Activated CD8-positive, alpha-beta memory T cell treated with anti-CD3 and anti-CD28 coated beads for 1 hour (primary cell): ENCODE results near the gene TRAPPC8.
"Not testable (repeated sequence)": the region's sequence is repeated elsewhere in the genome, so short reads cannot be mapped to it uniquely, and the experiment has no call there.

ENCODE experiments used
- DNase-seq, 2 donors: peaks; one replicate each; pipeline ENCODE4 v3.0.0-alpha.2; 2020; ENCODE audit warnings: low read depth in 1 of 2; ENCODE audit errors: extremely low read depth in 1 of 2

Gene TRAPPC8

DNA sequence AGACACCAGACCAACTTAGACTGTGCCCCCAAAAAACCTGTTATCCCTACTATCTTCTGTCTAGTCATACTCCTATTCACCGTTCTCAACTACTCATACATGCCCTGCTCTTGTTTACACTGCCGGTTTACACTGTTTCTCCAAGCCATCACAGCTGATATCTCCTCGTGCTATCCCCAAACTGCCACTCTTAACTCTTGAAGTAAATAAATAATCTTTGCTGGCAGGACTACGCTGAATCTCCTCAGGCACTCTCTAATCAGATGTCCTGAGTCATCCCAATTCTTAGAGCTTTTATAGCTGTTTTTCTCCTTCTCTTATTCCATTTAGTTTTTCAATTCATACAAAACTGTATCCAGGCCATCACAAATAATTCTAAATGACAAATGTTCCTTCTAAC is 133.9 kb downstream of the TRAPPC8 start:
- not testable (repeated sequence) for DNase-seq

DNA sequence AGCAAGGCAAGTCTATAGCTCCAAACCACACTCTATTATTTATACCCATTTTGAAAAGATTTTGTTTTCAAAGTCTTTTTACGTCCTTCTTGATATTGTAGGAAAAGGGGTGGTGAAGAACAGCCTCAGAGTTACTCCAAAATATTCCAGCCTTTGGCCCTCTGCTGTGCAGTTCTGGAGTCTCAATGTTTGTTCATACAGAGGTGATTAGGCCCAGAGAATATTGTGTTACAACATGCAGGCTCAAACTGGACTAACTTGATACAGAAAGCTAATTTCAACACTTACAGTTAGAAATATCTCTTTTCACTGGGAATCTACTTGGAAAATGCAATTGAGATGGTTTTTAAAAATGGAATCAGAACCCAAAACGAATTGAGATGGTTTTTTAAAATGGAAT is 141.8 kb downstream of the TRAPPC8 start:
- DNase-seq, result no peak

GRCh38 chr18:31799257-31799656 is 143.7 kb downstream of the TRAPPC8 start:
- DNase-seq, result not testable (repeated sequence)

DNA sequence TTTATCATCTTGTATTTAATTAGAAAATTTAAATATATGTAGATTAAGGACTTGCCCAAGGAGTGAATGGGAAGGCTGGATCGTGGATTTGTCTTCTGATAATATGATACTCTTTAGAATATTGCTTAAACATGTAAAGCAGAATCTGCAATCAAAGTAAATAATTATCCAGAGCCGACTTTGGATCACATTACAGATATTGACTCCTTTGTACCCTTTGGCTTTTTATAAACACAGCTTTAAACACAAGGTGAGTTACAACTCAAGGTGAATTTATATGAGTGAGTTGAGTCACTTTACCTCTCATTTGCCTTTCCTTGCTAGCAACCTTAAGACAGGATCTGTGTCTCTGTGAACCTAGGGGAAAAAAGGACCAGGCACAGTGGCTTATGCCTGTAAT is 144.5 kb downstream of the TRAPPC8 start:
- no peak for DNase-seq

DNA sequence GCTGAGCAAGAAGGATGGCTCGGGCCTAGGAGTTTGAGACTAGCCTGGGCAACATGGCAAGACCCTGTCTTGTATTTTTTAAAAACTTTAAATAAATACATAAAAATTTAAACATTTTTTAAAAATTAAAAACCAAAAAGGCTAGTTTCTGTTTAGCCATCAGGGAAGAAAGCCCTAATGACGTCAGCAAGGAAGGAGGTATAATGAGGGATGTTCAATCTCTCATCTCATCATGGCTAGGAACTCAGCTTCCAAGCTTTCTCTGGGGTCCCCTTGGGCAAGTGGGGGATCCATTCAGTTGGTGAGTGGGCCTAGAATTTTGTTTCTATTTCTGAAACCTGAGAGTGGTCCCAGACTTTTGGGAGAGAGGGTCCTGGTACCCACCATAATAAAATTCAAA is 147.2 kb downstream of the TRAPPC8 start:
- DNase-seq, result no peak

- no peak for DNase-seq
Observed at GRCh38 chr18:31793531-31793930, 149.4 kb downstream of the TRAPPC8 start.

GRCh38 chr18:31792580-31792911 is 150.4 kb downstream of the TRAPPC8 start:
- DNase-seq, result no peak

- DNase-seq, result no peak
Observed at GRCh38 chr18:31791817-31792579, 150.9 kb downstream of the TRAPPC8 start.

DNA sequence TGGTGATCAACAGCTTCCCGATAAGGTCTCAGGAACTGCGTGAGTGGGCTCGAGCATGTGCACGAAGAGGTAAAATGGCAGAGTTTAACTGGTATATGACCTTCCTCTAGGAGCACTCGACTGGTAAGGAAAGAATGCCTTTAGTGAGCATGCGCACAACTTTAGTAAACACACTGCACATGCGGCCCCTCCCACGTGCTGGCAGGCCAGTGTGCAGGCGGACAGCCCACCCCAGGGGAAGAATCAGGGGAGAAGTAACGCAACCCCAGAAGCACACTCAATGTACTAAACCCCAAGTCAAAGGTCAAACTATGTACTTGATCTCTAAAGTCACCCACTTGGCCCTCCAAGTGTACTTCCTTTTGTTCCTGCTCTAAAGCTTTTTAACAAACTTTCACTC is 153.5 kb downstream of the TRAPPC8 start:
- DNase-seq, result no peak

- no peak for DNase-seq
Observed at GRCh38 chr18:31783059-31783458, 159.9 kb downstream of the TRAPPC8 start.
